Measurements from ENCODE around the gene EBF3.

The EBF3 gene

DNA sequence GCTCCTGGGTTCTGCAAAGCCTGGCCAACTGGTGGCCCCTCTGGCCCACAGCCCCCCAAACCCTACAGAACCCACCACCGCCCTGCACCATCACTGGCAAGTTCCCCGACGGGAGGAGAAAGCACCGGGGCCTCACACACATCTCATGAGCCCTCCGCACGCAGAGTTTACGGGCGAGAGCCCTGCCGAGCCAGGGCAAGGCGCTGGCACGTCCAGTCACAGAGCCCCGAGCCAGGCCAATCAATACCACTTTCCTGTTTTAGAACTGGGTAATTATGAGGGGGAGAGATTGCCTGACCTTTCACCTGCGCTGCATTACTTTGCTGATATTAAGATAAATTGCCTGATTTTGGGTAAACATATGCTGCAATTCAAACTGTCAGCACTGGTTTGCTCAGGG, 113.3 kb downstream of the EBF3 start:
- Histone ChIP-seq H3K27ac (no peak overlapping the region), H4K20me1 (no peaks in the 10 kb centered on the region; a peak in 2 of 22 replicates), H3K4me1 (peaks cover 0 to 10% (median 0%) of the 10 kb centered on the region in 10 experiments; a peak in 3 of 20 replicates), H3K9ac (no peak overlapping the region), H3K9me3 (replicated peaks in 1 of 11) (peaks cover 0 to under 1% (median 0%) of the 10 kb centered on the region in 11 experiments; a peak in 3 of 22 replicates), H3K27me3 (no peaks in the 10 kb centered on the region), H3K4me2 (no peak overlapping the region), H3K4me3 (no peak overlapping the region), H3K36me3 (no peaks in the 10 kb centered on the region)
- no peak for TF ChIP-seq Cebpa-rat (IDR thresholded peaks at IDR 0.05)

DNA sequence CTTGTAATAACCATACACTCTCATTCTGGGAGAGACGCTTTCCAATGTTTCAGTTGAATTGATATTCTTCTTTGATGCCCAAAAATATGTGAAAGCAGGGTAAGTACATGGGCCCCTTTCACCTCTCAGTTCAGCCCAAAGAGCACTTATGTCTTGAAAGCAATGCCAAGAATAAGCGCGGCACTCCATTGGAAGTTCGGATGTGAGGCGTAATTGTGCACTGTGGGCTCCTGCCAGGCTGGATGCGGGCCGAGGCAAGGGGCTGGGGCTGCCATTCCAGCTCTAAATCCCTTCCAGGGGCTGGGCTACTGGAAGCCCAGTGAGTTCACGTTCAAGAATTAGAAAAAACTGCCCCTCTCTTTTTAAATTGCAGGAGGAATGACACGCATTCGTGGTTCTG, 113.8 kb downstream of the EBF3 start:
- H3K9me3 ChIP-seq (replicated peaks in 1 of 11) = no peaks in the 10 kb centered on the region
- H4K20me1 ChIP-seq = no peaks in the 10 kb centered on the region; a peak in 2 of 22 replicates
- no peak overlapping the region for H3K9ac ChIP-seq
- no peak overlapping the region for H3K27ac ChIP-seq
- no peak overlapping the region for H3K4me3 ChIP-seq
- no peaks in the 10 kb centered on the region for H3K36me3 ChIP-seq
- TF ChIP-seq Cebpa-rat (IDR thresholded peaks at IDR 0.05) = no peak
- H3K27me3 ChIP-seq = no peaks in the 10 kb centered on the region
- H3K4me1 ChIP-seq = peaks cover 0 to 10% (median 0%) of the 10 kb centered on the region in 10 experiments; a peak in 3 of 20 replicates
- no peak overlapping the region for H3K4me2 ChIP-seq

DNA sequence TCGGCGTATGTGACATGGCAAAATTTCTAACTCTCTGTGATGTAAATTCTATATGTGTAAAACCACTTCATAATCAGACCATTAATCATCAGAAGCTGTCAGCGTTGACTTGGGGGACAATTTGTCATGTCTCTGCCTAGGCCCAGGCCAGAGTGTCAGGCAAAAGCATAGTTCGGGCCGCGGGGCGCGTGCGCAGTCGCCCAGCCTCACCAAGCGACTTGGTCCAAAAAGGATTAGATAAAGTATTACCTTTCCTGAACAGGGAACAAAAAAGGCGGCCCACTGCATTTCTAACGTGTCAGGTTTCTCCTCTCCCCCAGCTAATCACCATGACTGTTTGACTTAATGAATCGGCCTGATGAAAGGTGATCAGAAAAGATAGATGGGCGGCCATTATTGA, 114.2 kb downstream of the EBF3 start:
- no peak for TF ChIP-seq Cebpa-rat (IDR thresholded peaks at IDR 0.05)
- Histone ChIP-seq H3K4me1 (peaks cover 0 to 10% (median 0%) of the 10 kb centered on the region in 10 experiments; a peak in 3 of 20 replicates), H3K27ac (no peak overlapping the region), H3K4me2 (no peak overlapping the region), H3K9me3 (replicated peaks in 1 of 11) (no peaks in the 10 kb centered on the region), H4K20me1 (no peaks in the 10 kb centered on the region; a peak in 2 of 22 replicates), H3K4me3 (no peak overlapping the region), H3K27me3 (no peaks in the 10 kb centered on the region), H3K9ac (no peak overlapping the region), H3K36me3 (no peaks in the 10 kb centered on the region)

DNA sequence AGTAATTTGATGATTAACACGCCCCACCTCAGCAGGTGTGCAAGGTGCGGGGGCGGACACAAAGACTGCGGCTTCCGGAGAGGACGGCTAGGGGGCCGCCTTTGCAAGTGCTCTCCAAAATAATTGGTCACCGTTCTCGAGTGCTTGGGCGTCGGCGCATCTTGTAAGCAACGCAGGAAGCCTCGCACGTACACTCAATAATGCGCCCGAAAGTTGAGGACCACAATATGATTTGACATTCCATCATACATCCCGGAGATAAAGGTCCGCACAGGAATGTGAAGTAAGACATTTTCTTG, 114.7 kb downstream of the EBF3 start:
- no peaks in the 10 kb centered on the region for H3K27me3 ChIP-seq
- H3K4me1 ChIP-seq = peaks cover 0 to 10% (median 0%) of the 10 kb centered on the region in 10 experiments; a peak in 3 of 20 replicates
- no peaks in the 10 kb centered on the region; a peak in 2 of 22 replicates for H4K20me1 ChIP-seq
- no peak overlapping the region for H3K27ac ChIP-seq
- TF ChIP-seq Cebpa-rat (IDR thresholded peaks at IDR 0.05) = no peak
- H3K4me3 ChIP-seq = no peak overlapping the region
- no peaks in the 10 kb centered on the region for H3K36me3 ChIP-seq
- H3K9ac ChIP-seq = no peak overlapping the region
- H3K4me2 ChIP-seq = no peak overlapping the region
- no peaks in the 10 kb centered on the region for H3K9me3 ChIP-seq (replicated peaks in 1 of 11)

DNA sequence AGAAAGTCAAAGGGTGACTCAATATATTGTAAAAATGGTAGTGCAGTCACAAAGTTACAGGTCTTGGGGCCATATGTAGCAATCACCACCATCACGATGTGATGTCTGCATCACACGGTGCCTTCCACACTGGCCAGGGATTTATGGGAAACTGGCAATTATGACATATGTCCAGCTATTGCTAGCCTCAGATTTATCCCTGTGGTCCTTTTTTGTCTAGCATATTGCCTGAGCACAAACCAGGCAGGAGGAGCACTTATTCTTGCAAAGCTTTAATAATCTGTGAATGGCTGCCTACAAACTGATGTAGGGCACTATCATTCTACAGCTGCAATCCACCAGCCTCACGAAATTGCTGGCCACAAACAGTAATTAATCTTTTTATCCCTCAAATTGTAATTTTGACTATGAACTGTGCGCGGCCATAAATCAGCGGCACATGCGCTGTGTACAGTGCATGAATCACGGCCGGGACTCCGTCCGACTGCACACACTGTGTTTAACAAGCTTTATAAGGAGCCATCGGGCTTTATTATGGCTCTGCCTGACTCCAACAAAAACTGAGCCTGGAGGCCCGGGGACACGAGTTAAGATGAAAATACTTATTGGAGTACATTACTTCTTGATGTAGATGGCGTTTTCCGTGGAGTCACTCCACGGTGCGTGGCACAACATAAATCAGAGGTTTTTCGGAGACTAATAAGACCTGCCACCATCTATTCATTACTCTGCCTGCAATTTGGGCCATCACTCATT, 115.2 kb downstream of the EBF3 start:
- no peaks in the 10 kb centered on the region for H3K9me3 ChIP-seq (replicated peaks in 1 of 11)
- H3K4me2 ChIP-seq = no peak overlapping the region
- H3K9ac ChIP-seq = no peak overlapping the region
- H3K27me3 ChIP-seq = no peaks in the 10 kb centered on the region
- H3K27ac ChIP-seq = no peak overlapping the region
- no peaks in the 10 kb centered on the region; a peak in 2 of 22 replicates for H4K20me1 ChIP-seq
- no peaks in the 10 kb centered on the region for H3K36me3 ChIP-seq
- H3K4me3 ChIP-seq = no peak overlapping the region
- no peak for TF ChIP-seq Cebpa-rat (IDR thresholded peaks at IDR 0.05)
- H3K4me1 ChIP-seq = peaks cover 0 to 10% (median 0%) of the 10 kb centered on the region in 10 experiments; a peak in 3 of 20 replicates

DNA sequence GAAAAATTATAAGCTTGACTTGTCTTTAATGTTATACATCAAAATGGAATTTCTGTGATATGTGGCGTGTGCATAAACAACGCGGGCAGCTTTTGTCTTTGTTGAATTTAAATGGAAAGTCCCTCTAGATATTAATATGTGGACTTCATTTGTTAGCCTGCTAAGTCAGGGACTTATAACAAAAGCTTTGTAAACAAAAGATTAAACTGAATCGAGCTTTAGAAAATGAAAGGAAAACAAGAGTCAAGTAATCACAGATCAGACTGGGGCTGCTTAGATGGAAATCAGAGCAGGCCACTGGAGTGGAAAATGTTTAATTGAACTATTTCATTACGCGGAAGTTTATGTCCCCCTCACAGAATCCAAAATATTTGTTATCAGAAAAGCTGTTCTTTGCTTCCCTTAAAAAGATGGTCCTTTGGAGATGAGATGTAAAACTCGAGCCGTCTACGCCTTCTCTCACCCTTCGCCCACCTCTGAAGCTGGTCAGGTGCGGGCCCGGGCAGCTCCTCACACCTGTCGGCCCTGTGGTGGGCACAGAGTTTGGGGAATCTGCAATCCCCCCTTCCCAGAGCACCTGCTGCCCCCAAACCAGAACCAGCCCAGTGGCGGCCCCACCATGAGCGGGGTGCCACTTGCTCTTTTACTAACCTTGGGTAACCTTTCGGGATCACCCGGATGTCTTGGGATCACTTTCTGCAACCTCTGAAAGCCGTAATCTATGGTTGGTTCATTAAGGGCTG, 116.2 kb downstream of the EBF3 start:
- H3K4me1 ChIP-seq = peaks cover 0 to 2% (median 0%) of the 10 kb centered on the region in 10 experiments; a peak in 2 of 20 replicates
- no peak overlapping the region for H3K9ac ChIP-seq
- no peaks in the 10 kb centered on the region for H3K27me3 ChIP-seq
- no peak overlapping the region for H3K4me2 ChIP-seq
- H3K36me3 ChIP-seq = no peaks in the 10 kb centered on the region
- H3K9me3 ChIP-seq (replicated peaks in 1 of 11) = no peaks in the 10 kb centered on the region
- no peaks in the 10 kb centered on the region; a peak in 2 of 22 replicates for H4K20me1 ChIP-seq
- H3K27ac ChIP-seq = no peak overlapping the region
- no peak overlapping the region for H3K4me3 ChIP-seq
- no peak for TF ChIP-seq Cebpa-rat (IDR thresholded peaks at IDR 0.05)

DNA sequence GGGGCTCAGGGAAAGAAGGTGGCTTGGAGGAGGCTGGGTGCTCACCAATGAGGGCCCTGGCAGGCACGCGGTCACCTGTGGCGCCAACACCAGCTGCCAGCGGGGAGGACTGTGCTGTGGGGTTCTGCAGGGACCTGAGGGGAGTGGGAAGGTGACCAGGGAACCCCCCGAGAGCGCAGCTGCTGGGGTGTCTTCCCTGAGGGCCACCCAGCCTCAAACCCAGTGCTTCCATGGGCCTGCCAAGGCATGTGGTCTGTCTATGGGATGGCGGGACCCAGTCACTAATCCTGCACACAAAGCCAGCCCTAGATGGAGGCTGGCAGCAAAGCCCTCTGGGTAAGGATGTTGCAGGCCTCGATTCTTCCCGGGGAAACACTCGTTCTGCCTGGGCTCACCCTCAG, 117.1 kb downstream of the EBF3 start:
- Histone ChIP-seq H3K27ac (no peak overlapping the region), H3K4me2 (no peak overlapping the region), H3K36me3 (no peaks in the 10 kb centered on the region), H3K4me1 (no peaks in the 10 kb centered on the region), H3K4me3 (no peak overlapping the region), H4K20me1 (no peaks in the 10 kb centered on the region; a peak in 2 of 22 replicates), H3K9me3 (replicated peaks in 1 of 11) (no peaks in the 10 kb centered on the region), H3K27me3 (no peaks in the 10 kb centered on the region), H3K9ac (no peak overlapping the region)
- TF ChIP-seq Cebpa-rat (IDR thresholded peaks at IDR 0.05) = no peak

DNA sequence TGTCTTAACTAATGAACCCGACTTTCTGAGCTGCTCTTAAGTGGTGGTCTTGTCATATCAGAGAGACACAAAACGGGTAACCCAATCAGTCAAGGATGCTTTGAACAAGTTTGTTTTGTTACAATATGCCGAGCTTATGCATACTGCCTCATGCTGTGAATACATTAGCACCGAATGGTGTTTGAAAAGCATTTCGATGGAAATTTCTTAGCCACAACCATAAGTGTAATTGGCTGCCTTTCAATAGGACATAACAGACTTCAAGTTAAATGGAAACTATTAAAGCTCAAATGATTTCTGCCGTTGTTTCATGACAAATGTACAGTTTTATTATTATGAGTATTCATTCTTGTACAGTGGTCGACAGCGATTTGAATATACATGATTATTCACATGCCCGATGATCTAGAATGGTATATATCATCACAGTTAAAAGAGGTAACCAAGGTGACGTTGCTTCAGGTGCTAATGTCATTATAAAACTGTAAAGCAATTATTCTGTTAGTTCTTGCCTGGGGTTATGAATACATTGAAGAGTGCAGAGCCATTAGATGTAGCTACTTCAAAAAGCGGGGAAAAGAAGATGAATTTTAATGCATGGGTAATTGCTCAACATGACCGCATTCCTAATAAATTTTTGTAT, 118.8 kb downstream of the EBF3 start:
- no peak overlapping the region for H3K27ac ChIP-seq
- no peak for TF ChIP-seq Cebpa-rat (IDR thresholded peaks at IDR 0.05)
- no peaks in the 10 kb centered on the region for H3K36me3 ChIP-seq
- H4K20me1 ChIP-seq = no peaks in the 10 kb centered on the region; a peak in 2 of 22 replicates
- no peaks in the 10 kb centered on the region for H3K9me3 ChIP-seq (replicated peaks in 1 of 11)
- H3K4me3 ChIP-seq = no peak overlapping the region
- no peaks in the 10 kb centered on the region for H3K27me3 ChIP-seq
- no peaks in the 10 kb centered on the region for H3K4me1 ChIP-seq
- no peak overlapping the region for H3K9ac ChIP-seq
- no peak overlapping the region for H3K4me2 ChIP-seq

DNA sequence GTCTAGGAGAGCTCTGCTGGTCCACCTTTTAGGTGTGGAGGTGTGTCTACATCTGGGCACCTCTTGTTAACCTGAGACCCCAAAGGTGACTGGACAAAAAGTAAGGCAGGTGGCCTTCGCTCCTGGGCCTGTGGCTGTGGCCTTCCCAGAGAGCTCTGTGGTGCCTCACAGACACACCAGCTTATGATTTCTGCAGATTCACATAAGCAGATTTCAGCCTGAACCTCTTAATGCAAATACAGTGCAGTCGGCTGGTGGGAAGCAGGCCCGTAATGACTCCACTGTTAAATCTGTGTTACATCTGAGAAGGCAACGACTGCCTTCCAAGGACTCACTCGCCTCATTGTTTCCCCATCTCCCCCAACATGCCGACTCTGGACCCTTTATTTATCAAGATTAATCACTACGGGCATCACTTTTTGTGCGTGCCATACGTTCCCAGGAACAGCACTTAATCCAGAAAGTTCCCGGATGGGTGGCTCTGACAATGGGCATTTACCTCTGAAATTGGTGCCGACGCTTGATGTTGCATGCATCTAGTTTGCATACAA, 119.8 kb downstream of the EBF3 start:
- Histone ChIP-seq H3K4me1 (no peaks in the 10 kb centered on the region), H3K4me3 (no peak overlapping the region)

More for the DNA sequence above, 119.8 kb downstream of the EBF3 start:
- Histone ChIP-seq H3K27me3 (no peaks in the 10 kb centered on the region), H4K20me1 (no peaks in the 10 kb centered on the region; a peak in 2 of 22 replicates), H3K9ac (no peak overlapping the region), H3K4me2 (no peak overlapping the region), H3K27ac (no peak overlapping the region), H3K36me3 (no peaks in the 10 kb centered on the region), H3K9me3 (replicated peaks in 1 of 11) (no peaks in the 10 kb centered on the region)
- no peak for TF ChIP-seq Cebpa-rat (IDR thresholded peaks at IDR 0.05)
